Loucy (cell line): ENCODE results near the gene SIAH3.

Experiments
- EZH2phosphoT487 ChIP-seq: fragments of 200-600 bp; IDR thresholded peaks from 2 replicates; pipeline ENCODE4 v1.6.1; 2018; ENCODE audit warnings: antibody characterized with exemption, mild to moderate bottlenecking, moderate library complexity, borderline replicate concordance
- TF ChIP-seq, protein P1 (sequence below): fragments of 200-600 bp; sonication (generic); conservative IDR thresholded peaks from 2 replicates; pipeline ENCODE4 v1.5.1; 2014; ENCODE audit warnings: mild to moderate bottlenecking, antibody characterized with exemption, low read length

- TF ChIP-seq, protein P1, sequence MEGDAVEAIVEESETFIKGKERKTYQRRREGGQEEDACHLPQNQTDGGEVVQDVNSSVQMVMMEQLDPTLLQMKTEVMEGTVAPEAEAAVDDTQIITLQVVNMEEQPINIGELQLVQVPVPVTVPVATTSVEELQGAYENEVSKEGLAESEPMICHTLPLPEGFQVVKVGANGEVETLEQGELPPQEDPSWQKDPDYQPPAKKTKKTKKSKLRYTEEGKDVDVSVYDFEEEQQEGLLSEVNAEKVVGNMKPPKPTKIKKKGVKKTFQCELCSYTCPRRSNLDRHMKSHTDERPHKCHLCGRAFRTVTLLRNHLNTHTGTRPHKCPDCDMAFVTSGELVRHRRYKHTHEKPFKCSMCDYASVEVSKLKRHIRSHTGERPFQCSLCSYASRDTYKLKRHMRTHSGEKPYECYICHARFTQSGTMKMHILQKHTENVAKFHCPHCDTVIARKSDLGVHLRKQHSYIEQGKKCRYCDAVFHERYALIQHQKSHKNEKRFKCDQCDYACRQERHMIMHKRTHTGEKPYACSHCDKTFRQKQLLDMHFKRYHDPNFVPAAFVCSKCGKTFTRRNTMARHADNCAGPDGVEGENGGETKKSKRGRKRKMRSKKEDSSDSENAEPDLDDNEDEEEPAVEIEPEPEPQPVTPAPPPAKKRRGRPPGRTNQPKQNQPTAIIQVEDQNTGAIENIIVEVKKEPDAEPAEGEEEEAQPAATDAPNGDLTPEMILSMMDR: no peak
- TF ChIP-seq EZH2phosphoT487: no peak
Observed at GRCh38 chr13:45786293-45786920, 65.1 kb downstream of the SIAH3 start.
